ENCODE measurements around the gene JAGN1. TPM values are rescaled to one million over a fixed set of nuclear protein-coding genes. Genes with fewer than 3 reads are reported as not detected.

Gene JAGN1
- total RNA-seq, 2 experiments from 2014 or later: 21.0 to 29.5 TPM

GRCh38 chr3:9887480-9887879, 2.9 kb upstream of the JAGN1 start:
- POLR2A ChIA-PET: no interaction called here
- Histone ChIP-seq H2AFZ (ENCODE audit: low read length) (no peak overlapping the region), H3K4me2 (ENCODE audit: low read length) (no peak overlapping the region), H4K20me1 (ENCODE audit: insufficient read depth, low read length) (no peaks in the 10 kb centered on the region), H3K36me3 (ENCODE audit: insufficient read depth, low read length) (peaks cover 7% of the 10 kb centered on the region), H3K27ac (ENCODE audit: low read depth, low read length, poor library complexity, severe bottlenecking) (no peak overlapping the region), H3K9me2 (ENCODE audit: insufficient read depth, low read length) (no peaks in the 10 kb centered on the region), H3K4me3 (ENCODE audit: low read depth, low read length, poor library complexity, severe bottlenecking) (no peak overlapping the region), H3K4me1 (ENCODE audit: insufficient read depth, low read length, poor library complexity, severe bottlenecking) (peaks cover 11% of the 10 kb centered on the region), H3K79me2 (ENCODE audit: insufficient read depth, low read depth, low read length) (peaks cover 19% of the 10 kb centered on the region), H3K9me3 (ENCODE audit: low read length) (no peaks in the 10 kb centered on the region)
- intact Hi-C loops (cut with micrococcal nuclease; ENCODE audit: unreplicated experiment): no loop called here
- TF ChIP-seq CTCF (conservative IDR thresholded peaks at IDR 0.05; ENCODE audit: low read length) (no peak), EZH2phosphoT487 (IDR thresholded peaks at IDR 0.05; ENCODE audit: borderline replicate concordance, low read depth, low read length) (no peak)
- DNase-seq (ENCODE audit: low spot score): no peak
- CTCF ChIA-PET (ENCODE audit: unreplicated experiment): no interaction called here
- no TSS peak for BruUV-seq (replicated peaks)

- CTCF ChIA-PET (ENCODE audit: unreplicated experiment): no interaction called here
- no TSS peak for BruUV-seq (replicated peaks)
- intact Hi-C loops (cut with micrococcal nuclease; ENCODE audit: unreplicated experiment): no loop called here
Observed at GRCh38 chr3:9888540-9888939, 1.9 kb upstream of the JAGN1 start.

More at GRCh38 chr3:9888540-9888939, 1.9 kb upstream of the JAGN1 start:
- H2AFZ ChIP-seq (ENCODE audit: low read length): no peak overlapping the region
- TF ChIP-seq CTCF (conservative IDR thresholded peaks at IDR 0.05; ENCODE audit: low read length) (no peak), EZH2phosphoT487 (IDR thresholded peaks at IDR 0.05; ENCODE audit: borderline replicate concordance, low read depth, low read length) (no peak)
- no peak for DNase-seq (ENCODE audit: low spot score)
- no peak overlapping the region for H3K4me2 ChIP-seq (ENCODE audit: low read length)
- no peaks in the 10 kb centered on the region for H3K9me2 ChIP-seq (ENCODE audit: insufficient read depth, low read length)
- no peaks in the 10 kb centered on the region for H4K20me1 ChIP-seq (ENCODE audit: insufficient read depth, low read length)
- peaks cover 17% of the 10 kb centered on the region for H3K36me3 ChIP-seq (ENCODE audit: insufficient read depth, low read length)
- peaks cover 11% of the 10 kb centered on the region for H3K4me1 ChIP-seq (ENCODE audit: insufficient read depth, low read length, poor library complexity, severe bottlenecking)
- H3K27ac ChIP-seq (ENCODE audit: low read depth, low read length, poor library complexity, severe bottlenecking): no peak overlapping the region
- no peak overlapping the region for H3K4me3 ChIP-seq (ENCODE audit: low read depth, low read length, poor library complexity, severe bottlenecking)
- H3K9me3 ChIP-seq (ENCODE audit: low read length): no peaks in the 10 kb centered on the region
- POLR2A ChIA-PET: no interaction called here
- peaks cover 29% of the 10 kb centered on the region for H3K79me2 ChIP-seq (ENCODE audit: insufficient read depth, low read depth, low read length)

All from OCI-LY7 (cell line).